HG03135 (cell line): ENCODE results near the gene DDTL.
"Not testable (repeated sequence)": the region's sequence is repeated elsewhere in the genome, so short reads cannot be mapped to it uniquely, and the experiment has no call there.

Source experiments
- ATAC-seq: cut with Tn5 transposase; IDR thresholded peaks from one replicate; pipeline ENCODE4 v1.9.1; 2021; ENCODE audit warnings: mild to moderate bottlenecking, moderate library complexity; ENCODE audit not compliant: unreplicated experiment

DDTL gene

GRCh38 chr22:23969071-23969470, 2.4 kb downstream of the DDTL start:
- no peak for ATAC-seq

- no peak for ATAC-seq
Observed at GRCh38 chr22:23970201-23970641, 3.5 kb downstream of the DDTL start.

DNA sequence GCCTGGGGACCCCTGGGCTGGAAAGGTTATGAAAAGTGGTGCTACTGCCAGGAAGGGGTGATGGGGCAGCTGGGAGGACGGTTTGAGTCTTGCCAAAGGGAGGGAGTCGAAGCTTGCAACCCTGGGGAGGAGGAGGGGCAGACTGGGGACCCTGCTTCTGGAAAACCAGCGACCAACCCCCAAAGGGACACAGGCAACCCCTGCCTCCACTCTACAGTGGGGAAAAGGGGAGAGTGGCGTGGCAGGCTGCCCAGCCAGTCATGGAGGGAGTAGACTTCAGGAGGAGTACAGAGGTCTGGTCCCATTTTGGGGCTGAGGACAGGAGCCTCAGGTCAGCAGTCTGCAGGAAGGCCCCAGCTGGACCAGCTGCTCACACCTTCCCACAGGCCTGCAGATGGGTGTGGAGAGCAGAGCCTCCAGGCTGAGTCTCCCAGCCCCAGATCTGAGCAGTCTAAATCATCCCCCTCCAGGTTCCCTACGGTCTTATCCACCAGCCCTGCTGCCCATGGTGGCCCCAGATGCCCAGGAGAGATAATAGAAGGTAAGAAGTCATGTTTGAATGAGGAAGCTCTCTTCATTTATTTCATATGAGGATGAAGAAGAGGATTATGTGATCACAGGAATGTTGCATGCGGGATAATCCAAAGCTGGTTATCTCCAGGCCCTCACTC, 4.3 kb downstream of the DDTL start:
- no peak for ATAC-seq

DNA sequence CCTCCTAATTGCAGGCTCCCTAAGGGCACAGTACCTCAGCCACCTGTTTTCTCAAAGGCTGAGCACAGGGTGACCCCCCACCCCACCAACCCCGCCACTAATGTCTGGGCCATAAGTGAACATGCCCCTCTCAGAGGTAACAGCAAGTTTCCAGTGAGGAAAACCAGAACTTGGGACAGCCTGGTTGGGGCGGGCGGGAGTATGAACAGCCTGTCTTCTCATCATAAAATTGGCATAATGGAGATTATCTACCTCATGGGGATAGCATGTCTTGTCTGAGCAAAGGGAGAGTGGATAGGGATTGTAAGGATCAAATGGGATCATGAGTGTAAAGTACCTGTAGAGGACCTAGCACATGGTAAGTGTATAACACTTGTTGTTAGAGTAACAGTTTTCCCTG, 5.2 kb downstream of the DDTL start:
- ATAC-seq = not testable (repeated sequence)

DNA sequence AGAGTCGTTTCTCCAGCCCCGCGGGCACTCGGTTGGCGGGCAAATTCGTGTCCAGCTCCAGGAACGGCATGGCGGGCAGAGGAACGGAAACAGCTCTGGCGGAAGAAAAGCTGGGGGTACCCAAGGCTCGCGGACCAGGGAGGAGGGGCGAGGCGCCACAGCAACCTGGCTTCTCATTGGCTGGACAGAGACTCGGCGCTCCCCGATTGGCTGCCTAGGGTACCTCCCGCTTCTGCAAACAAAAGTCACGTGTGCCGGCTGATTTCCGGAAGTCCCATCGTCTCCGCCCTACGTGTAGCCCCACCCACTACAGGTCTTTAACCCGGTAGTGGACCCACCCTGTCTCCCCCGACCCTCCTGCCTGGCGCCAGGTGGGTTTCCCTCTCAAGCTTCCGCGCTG, 7.7 kb downstream of the DDTL start, which contains the start of gene DDT:
DDT (minus strand) TSS at position 97 of the 400 bp plus-strand sequence; CDS start at position 70, 27 bp downstream.
- peak; percentile 86 for ATAC-seq

DNA sequence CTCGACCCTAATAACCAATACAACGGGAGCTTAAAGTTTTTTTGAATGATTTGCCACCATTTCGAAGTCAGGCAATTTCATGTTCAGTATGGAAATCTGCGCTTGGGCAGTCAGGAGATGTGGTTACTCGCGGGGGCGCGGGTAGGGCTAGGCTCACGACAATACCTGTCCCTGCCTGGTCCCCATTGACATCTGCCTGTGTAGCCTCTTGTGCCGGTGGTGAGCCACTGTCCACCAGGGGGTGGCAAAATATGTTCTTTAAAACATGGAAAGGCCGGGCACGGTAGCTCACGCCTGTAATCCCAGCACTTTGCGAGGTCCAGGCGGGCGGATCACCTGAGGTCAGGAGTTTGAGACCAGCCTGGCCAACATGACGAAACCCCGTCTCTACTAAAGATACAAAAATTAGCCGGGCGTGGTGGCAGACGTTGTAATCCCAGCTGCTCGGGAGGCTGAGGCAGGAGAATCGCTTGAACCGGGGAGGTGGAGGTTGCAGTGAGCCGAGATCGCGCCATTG, 8.2 kb downstream of the DDTL start:
- peak; percentile 44 for ATAC-seq

DNA sequence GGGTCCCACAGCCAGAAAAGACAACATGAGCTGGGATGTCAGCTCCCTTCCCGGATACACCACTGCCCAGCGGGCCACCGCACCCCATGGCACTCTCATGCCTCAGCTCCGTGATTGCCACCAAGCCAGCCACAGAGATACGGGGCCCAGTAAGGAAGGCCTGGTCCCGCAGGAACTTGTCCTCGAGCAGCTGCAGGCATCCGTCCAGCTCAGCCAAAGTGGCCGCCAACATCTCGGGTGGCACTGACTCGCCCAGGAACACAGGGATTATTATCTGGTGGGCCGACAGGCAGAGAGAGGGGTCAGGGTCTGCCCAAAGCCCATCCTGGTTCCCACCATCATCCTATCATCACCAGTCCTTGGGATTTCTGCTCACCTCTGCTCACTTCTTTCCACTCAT, 10.6 kb downstream of the DDTL start:
- not testable (repeated sequence) for ATAC-seq

DNA sequence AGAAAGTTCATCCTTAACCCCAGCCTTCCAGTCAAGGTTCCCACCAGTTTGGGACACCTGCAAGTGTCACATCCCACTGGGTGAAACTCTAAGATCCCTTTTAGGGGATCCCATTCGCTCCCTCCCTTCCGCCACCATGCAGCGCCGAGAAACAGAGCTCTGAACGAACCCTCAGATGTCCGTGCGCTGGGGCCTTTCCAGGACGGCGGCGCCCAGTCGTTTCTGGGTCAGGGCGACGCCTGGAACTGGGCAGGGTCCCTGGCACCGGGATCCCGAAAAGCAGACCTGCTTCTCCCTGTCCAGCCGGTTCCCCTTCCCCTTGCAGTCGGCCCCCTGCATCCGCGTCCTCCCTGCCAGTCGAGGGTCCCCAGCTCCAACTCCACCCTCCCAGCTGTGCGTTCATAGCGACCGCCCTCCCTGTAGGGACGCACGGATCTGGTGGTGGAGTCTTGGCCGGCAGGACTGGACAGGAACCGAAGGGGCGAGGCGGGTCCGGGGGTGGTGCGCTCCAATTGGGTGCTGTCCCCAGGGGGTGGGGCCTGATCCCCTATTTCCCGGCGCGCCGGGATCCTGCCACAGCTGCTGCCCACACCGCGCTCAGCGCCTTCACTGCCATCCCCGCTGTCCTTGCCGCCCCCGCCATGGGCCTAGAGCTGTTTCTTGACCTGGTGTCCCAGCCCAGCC, 13.0 kb downstream of the DDTL start, which contains the start of gene GSTT2:
GSTT2 (plus strand) TSS at position 578 of the 684 bp plus-strand sequence.
- ATAC-seq = not testable (repeated sequence)

- ATAC-seq = not testable (repeated sequence)
Observed at GRCh38 chr22:23980567-23980966, 13.9 kb downstream of the DDTL start.

- no peak for ATAC-seq
Observed at GRCh38 chr22:23984430-23984829, 17.7 kb downstream of the DDTL start.

- not testable (repeated sequence) for ATAC-seq
Observed at GRCh38 chr22:23986089-23986488, 19.4 kb downstream of the DDTL start.

GRCh38 chr22:23986538-23987178, 20.0 kb downstream of the DDTL start:
- ATAC-seq = not testable (repeated sequence)

DNA sequence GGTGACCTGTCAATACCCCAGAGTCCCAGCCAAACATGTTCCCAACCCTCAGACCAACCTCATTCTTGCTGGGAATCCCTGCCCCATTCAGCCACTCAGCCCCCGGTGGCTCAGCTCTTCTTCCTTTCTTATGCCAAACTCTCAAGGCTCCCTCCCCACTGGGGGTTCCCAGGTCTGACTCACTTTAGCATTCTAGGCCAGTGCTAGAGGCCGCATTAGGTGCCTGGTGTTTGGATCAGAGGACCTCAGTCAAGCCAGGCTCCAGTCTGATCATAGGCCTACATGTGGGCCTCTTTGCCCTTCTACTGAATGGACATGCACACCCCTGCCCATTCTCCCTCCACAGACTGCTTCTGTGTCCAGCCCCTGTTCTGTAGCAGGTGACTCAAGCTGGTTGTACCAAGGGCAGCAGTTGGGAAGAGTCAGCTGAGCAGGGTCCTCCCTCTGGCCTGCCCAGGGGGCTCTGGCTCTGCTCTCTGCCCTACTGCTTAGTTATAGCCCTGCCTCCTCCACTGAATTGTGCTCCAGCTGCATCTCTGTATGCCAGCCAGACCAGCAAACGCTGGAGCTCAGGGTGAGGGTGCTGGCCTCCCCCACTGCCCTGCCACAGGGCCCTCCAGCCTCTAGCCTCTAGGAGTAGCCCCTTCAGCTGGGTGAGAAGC, 23.0 kb downstream of the DDTL start:
- ATAC-seq = not testable (repeated sequence)

DNA sequence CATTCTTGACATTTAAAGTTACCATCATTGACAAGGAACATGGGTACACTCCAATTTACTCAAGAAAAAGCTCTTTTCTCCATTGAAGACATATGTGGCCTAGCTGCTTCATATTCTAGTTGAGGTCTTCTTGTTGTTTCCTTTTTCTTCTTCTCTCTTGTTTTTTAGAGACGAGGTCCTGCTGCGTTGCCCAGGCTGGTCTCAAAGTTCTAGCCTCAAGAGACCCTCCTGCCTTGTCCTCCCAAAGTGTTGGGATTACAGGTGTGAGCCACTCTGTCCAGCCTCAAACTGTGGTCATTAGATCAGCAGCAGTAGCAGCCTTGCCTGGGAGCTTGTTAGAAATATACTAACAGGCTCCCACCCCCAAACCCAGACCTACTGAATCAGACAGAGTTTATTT, 26.4 kb downstream of the DDTL start:
- ATAC-seq = not testable (repeated sequence)

GRCh38 chr22:23993581-23994177, 27.0 kb downstream of the DDTL start:
- ATAC-seq = not testable (repeated sequence)

DNA sequence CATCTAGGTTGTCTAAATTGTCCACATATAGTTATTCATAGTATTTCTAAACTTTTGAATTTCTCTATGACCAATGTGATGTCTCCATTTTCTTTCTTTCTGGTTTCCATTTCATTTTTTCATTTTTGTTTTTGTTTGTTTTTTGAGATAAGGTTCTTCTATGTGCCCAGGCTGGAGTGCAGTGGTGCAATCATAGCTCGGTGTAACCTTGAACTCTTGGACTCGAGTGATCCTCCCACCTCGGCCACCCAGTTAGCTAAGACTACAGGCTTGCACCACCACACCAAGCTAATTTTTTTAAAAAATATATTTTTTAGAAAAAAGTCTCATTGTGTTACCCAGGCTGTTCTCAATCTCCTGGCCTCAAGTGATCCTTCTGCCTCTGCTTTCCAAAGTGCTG, 30.4 kb downstream of the DDTL start:
- ATAC-seq = no peak

DNA sequence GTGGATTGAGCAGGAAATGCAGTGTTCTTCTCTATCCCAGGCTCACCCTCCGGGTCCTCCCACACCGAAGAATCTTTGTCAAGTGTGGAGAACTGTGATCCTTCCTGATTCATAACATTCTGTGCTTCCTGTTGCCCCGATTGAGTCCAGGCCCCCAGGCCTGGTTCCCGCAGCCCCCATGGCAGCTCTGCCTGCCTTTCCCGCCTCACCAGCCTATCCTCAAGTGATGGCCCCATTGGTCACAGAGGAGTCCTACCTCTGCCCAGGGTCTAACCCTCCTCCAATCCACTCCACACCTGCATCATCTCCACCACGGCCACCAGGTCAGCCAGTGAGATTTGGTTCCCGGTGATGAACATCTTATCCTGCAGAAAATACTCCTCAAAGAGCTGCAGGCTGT, 33.1 kb downstream of the DDTL start:
- ATAC-seq = not testable (repeated sequence)

- ATAC-seq = no peak
Observed at GRCh38 chr22:24001314-24001713, 34.6 kb downstream of the DDTL start.

DNA sequence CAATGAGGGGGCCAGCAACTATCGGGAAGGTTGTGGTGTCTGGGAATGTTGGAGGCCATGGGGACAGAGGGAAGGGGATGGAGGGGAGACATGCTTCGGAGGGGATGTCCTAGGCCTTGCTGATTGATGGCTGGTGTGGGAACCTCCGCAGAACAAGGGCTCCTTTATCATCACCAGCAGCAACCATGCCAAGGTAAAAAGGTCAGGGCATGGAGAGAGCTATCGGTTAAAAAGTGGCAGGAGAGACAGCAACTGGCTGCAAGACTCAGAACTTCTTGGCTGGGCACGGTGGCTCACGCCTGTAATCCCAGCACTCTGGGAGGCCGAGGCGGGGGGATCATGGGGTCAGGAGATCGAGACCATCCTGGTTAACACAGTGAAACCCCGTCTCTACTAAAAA, 35.6 kb downstream of the DDTL start:
- ATAC-seq = no peak

- no peak for ATAC-seq
Observed at GRCh38 chr22:24002851-24003250, 36.2 kb downstream of the DDTL start.

DNA sequence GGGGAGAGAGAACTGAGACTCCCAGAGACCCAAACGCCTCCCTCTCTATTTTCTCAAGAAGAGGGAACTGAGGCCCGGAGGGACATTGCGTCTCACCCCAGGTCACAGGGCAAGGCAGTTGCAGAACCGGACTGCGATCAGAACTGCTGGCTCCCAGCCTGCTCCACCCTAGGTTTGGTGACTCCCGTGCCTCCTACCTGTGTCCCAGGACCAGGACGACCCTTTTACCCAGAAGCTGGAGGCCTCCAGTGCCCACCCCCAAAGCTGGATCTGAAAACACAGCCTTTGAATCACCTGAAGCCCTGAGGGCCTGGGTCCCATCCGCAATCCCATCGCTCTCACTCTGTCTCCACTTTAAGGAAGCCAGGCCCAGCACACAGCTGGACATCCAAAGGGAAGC, 37.2 kb downstream of the DDTL start:
- ATAC-seq = no peak
